ENCODE data around the gene CACNA1S. TPM values are rescaled to one million over a fixed set of nuclear protein-coding genes. Genes with fewer than 3 reads are reported as not detected.

Gene CACNA1S
- total RNA-seq, 1 donor from 2014 or later, result not detected

DNA sequence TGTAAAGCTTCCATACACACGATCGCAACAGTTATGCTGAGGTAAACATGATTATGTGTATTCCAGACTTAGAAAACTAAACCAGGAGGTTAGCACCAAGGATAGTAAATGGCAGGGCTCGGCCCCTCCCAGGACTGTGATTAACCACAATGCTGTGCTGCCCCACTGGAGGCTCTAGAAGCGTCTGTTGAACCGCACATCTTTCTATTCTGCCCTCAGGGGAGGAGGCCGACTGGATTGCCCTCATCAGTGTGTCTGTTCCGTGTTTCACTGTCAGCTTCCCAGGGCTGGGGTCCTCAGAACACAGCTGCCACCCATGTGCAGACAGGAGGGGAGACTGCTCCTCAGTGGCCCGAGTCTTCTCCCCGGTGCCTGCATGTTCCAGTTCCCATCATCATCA, 27.5 kb upstream of the CACNA1S start:
- Histone ChIP-seq H3K27me3 (no peaks in the 10 kb centered on the region), H3K36me3 (peaks cover 43 to 56% of the 10 kb centered on the region in 2 donors), H3K4me1 (peaks cover 0 to 13% of the 10 kb centered on the region in 2 donors), H3K27ac (no peak overlapping the region), H3K4me3 (no peak overlapping the region), H3K9me3 (no peaks in the 10 kb centered on the region)
- DNase-seq (ENCODE audit: low spot score in 2 of 2), result no peak
- TF ChIP-seq, protein P1, sequence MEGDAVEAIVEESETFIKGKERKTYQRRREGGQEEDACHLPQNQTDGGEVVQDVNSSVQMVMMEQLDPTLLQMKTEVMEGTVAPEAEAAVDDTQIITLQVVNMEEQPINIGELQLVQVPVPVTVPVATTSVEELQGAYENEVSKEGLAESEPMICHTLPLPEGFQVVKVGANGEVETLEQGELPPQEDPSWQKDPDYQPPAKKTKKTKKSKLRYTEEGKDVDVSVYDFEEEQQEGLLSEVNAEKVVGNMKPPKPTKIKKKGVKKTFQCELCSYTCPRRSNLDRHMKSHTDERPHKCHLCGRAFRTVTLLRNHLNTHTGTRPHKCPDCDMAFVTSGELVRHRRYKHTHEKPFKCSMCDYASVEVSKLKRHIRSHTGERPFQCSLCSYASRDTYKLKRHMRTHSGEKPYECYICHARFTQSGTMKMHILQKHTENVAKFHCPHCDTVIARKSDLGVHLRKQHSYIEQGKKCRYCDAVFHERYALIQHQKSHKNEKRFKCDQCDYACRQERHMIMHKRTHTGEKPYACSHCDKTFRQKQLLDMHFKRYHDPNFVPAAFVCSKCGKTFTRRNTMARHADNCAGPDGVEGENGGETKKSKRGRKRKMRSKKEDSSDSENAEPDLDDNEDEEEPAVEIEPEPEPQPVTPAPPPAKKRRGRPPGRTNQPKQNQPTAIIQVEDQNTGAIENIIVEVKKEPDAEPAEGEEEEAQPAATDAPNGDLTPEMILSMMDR (IDR thresholded peaks at IDR 0.05), result no peak
- intact Hi-C loops (cut with DNase I), result loop anchor here (5.0 kb wide), 1 partner anchor 33 kb away; no protein-coding TSS in a partner anchor

DNA sequence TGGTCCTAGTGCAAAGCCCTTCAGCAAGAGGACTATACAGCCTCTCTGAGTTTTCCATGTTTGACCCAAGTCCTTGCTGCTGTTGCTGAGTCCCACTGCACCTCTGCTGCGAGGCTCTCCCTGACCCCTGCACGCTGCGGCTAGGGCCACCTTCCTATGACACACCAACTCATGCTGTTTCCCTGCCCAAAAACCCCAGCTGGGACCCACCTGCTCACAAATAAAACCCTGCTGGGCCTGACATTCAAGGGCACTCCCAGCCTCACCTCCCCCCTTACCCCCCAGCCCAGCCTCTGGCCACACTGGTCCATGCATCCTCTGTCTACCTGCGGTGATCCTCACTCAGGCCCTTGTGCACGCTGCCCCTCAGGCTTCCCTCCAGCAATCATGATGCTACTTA, 27.1 kb upstream of the CACNA1S start:
- H3K27ac ChIP-seq, result no peak overlapping the region
- no peaks in the 10 kb centered on the region for H3K27me3 ChIP-seq
- H3K36me3 ChIP-seq, result peaks cover 43 to 56% of the 10 kb centered on the region in 2 donors
- H3K9me3 ChIP-seq, result no peaks in the 10 kb centered on the region
- no peak overlapping the region for H3K4me3 ChIP-seq
- intact Hi-C loops (cut with DNase I), result loop anchor here (5.0 kb wide), 1 partner anchor 33 kb away; no protein-coding TSS in a partner anchor
- H3K4me1 ChIP-seq, result peaks cover 0 to 13% of the 10 kb centered on the region in 2 donors
- TF ChIP-seq, protein P1 (IDR thresholded peaks at IDR 0.05), result no peak
- DNase-seq (ENCODE audit: low spot score in 2 of 2), result no peak

DNA sequence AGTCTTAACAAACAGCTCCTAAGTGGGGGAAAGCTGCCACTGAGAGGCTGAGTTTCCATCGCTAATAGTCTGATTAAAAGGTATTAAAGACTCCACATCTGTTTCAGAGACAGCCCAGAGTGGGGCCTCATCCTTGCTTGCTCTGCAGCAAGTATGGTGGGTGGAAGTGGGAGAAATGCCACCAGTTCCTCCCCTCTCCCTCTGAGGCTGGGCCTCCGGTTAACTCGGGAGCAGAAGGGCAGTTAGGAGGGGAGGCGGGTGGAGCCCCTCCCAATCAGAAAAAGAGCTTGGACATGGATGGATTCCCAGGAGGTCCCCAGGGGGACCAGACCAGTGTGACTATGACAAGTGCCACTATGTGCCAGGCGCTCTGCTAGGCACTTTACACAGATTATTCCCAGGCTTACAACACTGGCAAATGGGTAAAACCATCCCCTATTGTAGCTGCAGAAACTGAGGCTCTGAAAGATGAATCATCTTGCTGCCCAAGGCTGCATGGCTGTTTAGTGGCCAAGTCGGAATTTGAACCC, 26.1 kb upstream of the CACNA1S start:
- no peak overlapping the region for H3K4me3 ChIP-seq
- H3K4me1 ChIP-seq, result peaks cover 0 to 13% of the 10 kb centered on the region in 2 donors
- H3K27me3 ChIP-seq, result no peaks in the 10 kb centered on the region
- TF ChIP-seq, protein P1 (IDR thresholded peaks at IDR 0.05), result no peak
- H3K36me3 ChIP-seq, result peaks cover 39 to 53% of the 10 kb centered on the region in 2 donors
- DNase-seq (ENCODE audit: low spot score in 2 of 2), result no peak
- H3K9me3 ChIP-seq, result no peaks in the 10 kb centered on the region
- intact Hi-C loops (cut with DNase I), result loop anchor here (5.0 kb wide), 1 partner anchor 34 kb away; no protein-coding TSS in a partner anchor
- peak overlapping the region; percentile 62 to 78 for H3K27ac ChIP-seq

DNA sequence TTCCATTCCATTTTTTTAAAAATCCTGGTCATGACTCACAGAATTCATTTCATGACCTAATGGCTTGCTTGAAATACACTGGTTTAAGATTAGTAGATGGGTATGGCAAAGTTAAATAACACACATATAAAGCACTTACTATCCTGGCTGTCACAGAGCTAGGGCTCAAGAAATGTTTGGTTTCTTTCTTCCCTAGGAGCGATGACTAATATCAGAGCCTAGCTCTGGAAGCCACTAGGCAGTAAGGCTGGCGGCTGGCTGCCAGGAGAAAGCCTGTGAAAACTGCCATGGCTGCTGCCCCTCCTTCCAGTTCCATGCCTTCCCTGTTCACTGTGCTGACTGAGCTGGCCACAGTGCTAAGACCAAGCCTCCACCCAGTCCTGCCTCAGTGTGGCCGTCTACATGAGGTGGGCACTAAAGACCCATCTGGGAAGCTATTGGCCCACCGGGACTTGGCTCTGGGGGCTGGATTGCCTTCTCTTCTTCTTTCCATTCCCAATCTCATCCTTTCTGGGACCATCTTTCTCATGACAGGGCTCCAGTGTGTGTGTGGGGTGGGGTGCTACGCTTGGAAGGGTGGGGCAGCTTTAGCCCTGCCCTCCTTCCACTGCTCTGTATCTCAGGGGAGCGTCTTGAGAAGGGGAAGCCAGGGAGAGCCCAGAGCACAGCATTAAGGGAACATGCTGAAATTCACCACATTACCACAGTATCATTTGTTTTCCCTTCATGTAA, 25.5 kb upstream of the CACNA1S start:
- peak in 1 of 2 donors; percentile 86 for DNase-seq (ENCODE audit: low spot score in 2 of 2)
- peak overlapping the region; percentile 62 to 78 for H3K27ac ChIP-seq
- H3K27me3 ChIP-seq, result no peaks in the 10 kb centered on the region
- TF ChIP-seq, protein P1 (IDR thresholded peaks at IDR 0.05), result no peak
- H3K4me1 ChIP-seq, result peaks cover 0 to 13% of the 10 kb centered on the region in 2 donors
- intact Hi-C loops (cut with DNase I), result loop anchor here (5.0 kb wide), 1 partner anchor 35 kb away; no protein-coding TSS in a partner anchor
- H3K9me3 ChIP-seq, result no peaks in the 10 kb centered on the region
- peaks cover 34 to 47% of the 10 kb centered on the region in 2 donors for H3K36me3 ChIP-seq
- no peak overlapping the region for H3K4me3 ChIP-seq

DNA sequence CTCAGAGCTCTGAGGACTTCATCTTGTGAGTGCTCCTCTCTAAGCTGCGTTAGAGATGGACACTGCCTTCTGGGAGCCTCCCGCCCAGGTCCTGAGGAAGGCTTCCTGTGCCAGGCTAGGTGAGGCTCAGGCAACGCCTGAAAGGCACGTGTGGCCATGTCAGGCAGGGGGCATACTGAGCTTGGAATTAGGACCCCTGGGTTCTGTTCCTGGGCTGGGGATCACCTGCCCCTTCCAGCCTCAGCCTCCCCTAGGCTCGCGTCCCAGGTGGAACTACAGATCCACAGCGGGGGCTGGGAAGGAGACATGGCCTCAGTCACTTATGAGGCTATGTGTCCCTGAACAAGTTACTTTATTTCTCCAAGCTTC, 24.8 kb upstream of the CACNA1S start:
- Histone ChIP-seq H3K36me3 (peaks cover 30 to 42% of the 10 kb centered on the region in 2 donors), H3K4me1 (peaks cover 0 to 13% of the 10 kb centered on the region in 2 donors), H3K27me3 (no peaks in the 10 kb centered on the region), H3K9me3 (no peaks in the 10 kb centered on the region), H3K27ac (peak overlapping the region; percentile 62 to 78), H3K4me3 (no peak overlapping the region)
- no peak for DNase-seq (ENCODE audit: low spot score in 2 of 2)
- intact Hi-C loops (cut with DNase I), result loop anchor here (5.0 kb wide), 1 partner anchor 35 kb away; no protein-coding TSS in a partner anchor
- TF ChIP-seq, protein P1 (IDR thresholded peaks at IDR 0.05), result no peak

Measured in ascending aorta (tissue), 2 donors.